Retinal pigment epithelial cell (primary cell): Measurements from ENCODE around the gene SERAC1.
A peak's percentile ranks its signal among the peaks of the same experiment; 100 is the strongest.

Source experiments
- DNase-seq: peaks from one replicate; pipeline ENCODE4 v3.0.0-alpha.2; 2010; ENCODE audit warnings: low read depth
- H3K4me3 ChIP-seq: 2 replicates; pipeline ENCODE4 v1.5.1; 2011; ENCODE audit warnings: mild to moderate bottlenecking, low read length, control low read depth, moderate library complexity
- CTCF ChIP-seq: conservative IDR thresholded peaks from 2 replicates; pipeline ENCODE4 v1.5.1; 2011; ENCODE audit warnings: low read depth, low read length, control low read depth, inconsistent platforms

SERAC1 gene

GRCh38 chr6:158205169-158205944, 37.3 kb upstream of the SERAC1 start:
- H3K4me3 ChIP-seq = no peak overlapping the region
- no peak for DNase-seq
- TF ChIP-seq CTCF = peak; percentile 63

GRCh38 chr6:158198461-158198860, 30.4 kb upstream of the SERAC1 start:
- H3K4me3 ChIP-seq = no peak overlapping the region
- no peak for TF ChIP-seq CTCF
- DNase-seq = no peak

- DNase-seq = no peak
- no peak overlapping the region for H3K4me3 ChIP-seq
- no peak for TF ChIP-seq CTCF
These were observed 26.6 kb upstream of the SERAC1 start for GRCh38 chr6:158194487-158195280.

GRCh38 chr6:158191761-158192160, 23.7 kb upstream of the SERAC1 start:
- TF ChIP-seq CTCF = no peak
- no peak for DNase-seq
- no peak overlapping the region for H3K4me3 ChIP-seq

- H3K4me3 ChIP-seq = no peak overlapping the region
- no peak for DNase-seq
- TF ChIP-seq CTCF = no peak
These were observed 23.0 kb upstream of the SERAC1 start for GRCh38 chr6:158191032-158191431.

- H3K4me3 ChIP-seq = no peak overlapping the region
- no peak for TF ChIP-seq CTCF
- DNase-seq = no peak
These were observed 20.5 kb upstream of the SERAC1 start for GRCh38 chr6:158188591-158188990.
